ENCODE data around the gene SLC2A4RG.

SLC2A4RG gene

GRCh38 chr20:63778034-63778752, 38.6 kb downstream of the SLC2A4RG start:
- Histone ChIP-seq H3K27me3 (ENCODE audit: insufficient read depth, low read length) (no peaks in the 10 kb centered on the region), H3K4me1 (ENCODE audit: insufficient read depth, low read length) (peaks cover 10% of the 10 kb centered on the region; the same call in 1 of the 2 replicates), H3K36me3 (ENCODE audit: insufficient read depth, low read length) (no peaks in the 10 kb centered on the region), H3K9me3 (ENCODE audit: insufficient read depth, low read depth, low read length) (no peaks in the 10 kb centered on the region), H3K9ac (ENCODE audit: low read depth, low read length) (no peak overlapping the region), H3K27ac (ENCODE audit: low read depth, low read length) (peak overlapping the region; percentile 55; the same call in 1 of the 2 replicates), H3K4me3 (ENCODE audit: low read length) (no peak overlapping the region)
- 57% methylated on average over 19 of the region's 19 CpGs for WGBS

DNA sequence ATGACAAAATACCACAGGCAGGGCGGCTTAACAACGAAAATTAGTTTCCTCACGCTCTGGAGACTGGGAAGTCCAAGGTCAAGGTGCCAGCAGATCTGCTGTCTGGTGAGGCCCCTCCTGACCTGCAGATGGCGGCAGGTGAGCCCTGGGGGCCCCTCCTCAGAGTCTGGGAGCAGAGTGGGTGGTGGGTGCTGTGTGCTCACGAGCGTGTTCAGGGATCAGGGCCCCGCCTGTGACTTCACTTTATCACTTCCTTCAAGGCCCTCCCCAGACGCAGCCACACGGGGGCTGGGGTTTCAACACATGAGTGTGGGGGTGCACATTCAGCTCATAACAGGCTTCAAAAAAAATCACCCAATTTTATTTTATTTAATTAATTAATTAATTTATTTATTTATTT, 39.3 kb downstream of the SLC2A4RG start:
- peak overlapping the region; percentile 46; the same call in 1 of the 2 replicates for H3K27ac ChIP-seq (ENCODE audit: low read depth, low read length)
- WGBS = 87% methylated on average over 7 of the region's 9 CpGs
- peaks cover 10% of the 10 kb centered on the region; the same call in 1 of the 2 replicates for H3K4me1 ChIP-seq (ENCODE audit: insufficient read depth, low read length)
- no peak overlapping the region for H3K9ac ChIP-seq (ENCODE audit: low read depth, low read length)
- no peaks in the 10 kb centered on the region for H3K27me3 ChIP-seq (ENCODE audit: insufficient read depth, low read length)
- no peaks in the 10 kb centered on the region for H3K9me3 ChIP-seq (ENCODE audit: insufficient read depth, low read depth, low read length)
- H3K36me3 ChIP-seq (ENCODE audit: insufficient read depth, low read length) = no peaks in the 10 kb centered on the region
- no peak overlapping the region for H3K4me3 ChIP-seq (ENCODE audit: low read length)

GRCh38 chr20:63781181-63781580, 41.6 kb downstream of the SLC2A4RG start:
- WGBS = 96% methylated on average over 14 of the region's 14 CpGs
- Histone ChIP-seq H3K4me1 (ENCODE audit: insufficient read depth, low read length) (peaks cover 3% of the 10 kb centered on the region; the same call in 1 of the 2 replicates), H3K27ac (ENCODE audit: low read depth, low read length) (no peak overlapping the region)

GRCh38 chr20:63782051-63782471, 42.5 kb downstream of the SLC2A4RG start:
- 74% methylated on average over 18 of the region's 18 CpGs for WGBS
- Histone ChIP-seq H3K4me3 (ENCODE audit: low read length) (no peak overlapping the region), H3K9ac (ENCODE audit: low read depth, low read length) (no peak overlapping the region), H3K9me3 (ENCODE audit: insufficient read depth, low read depth, low read length) (no peaks in the 10 kb centered on the region), H3K27ac (ENCODE audit: low read depth, low read length) (no peak overlapping the region), H3K36me3 (ENCODE audit: insufficient read depth, low read length) (no peaks in the 10 kb centered on the region), H3K4me1 (ENCODE audit: insufficient read depth, low read length) (peaks cover 3% of the 10 kb centered on the region; the same call in 1 of the 2 replicates), H3K27me3 (ENCODE audit: insufficient read depth, low read length) (no peaks in the 10 kb centered on the region)

More at GRCh38 chr20:63781181-63781580, 41.6 kb downstream of the SLC2A4RG start:
- no peaks in the 10 kb centered on the region for H3K27me3 ChIP-seq (ENCODE audit: insufficient read depth, low read length)
- no peak overlapping the region for H3K4me3 ChIP-seq (ENCODE audit: low read length)
- no peaks in the 10 kb centered on the region for H3K36me3 ChIP-seq (ENCODE audit: insufficient read depth, low read length)
- H3K9ac ChIP-seq (ENCODE audit: low read depth, low read length) = no peak overlapping the region
- no peaks in the 10 kb centered on the region for H3K9me3 ChIP-seq (ENCODE audit: insufficient read depth, low read depth, low read length)

GRCh38 chr20:63782521-63782971, 43.0 kb downstream of the SLC2A4RG start:
- Histone ChIP-seq H3K9ac (ENCODE audit: low read depth, low read length) (no peak overlapping the region), H3K4me3 (ENCODE audit: low read length) (no peak overlapping the region)
- 93% methylated on average over 12 of the region's 12 CpGs for WGBS

GRCh38 chr20:63783970-63784369, 44.4 kb downstream of the SLC2A4RG start:
- no peaks in the 10 kb centered on the region for H3K36me3 ChIP-seq (ENCODE audit: insufficient read depth, low read length)
- H3K4me3 ChIP-seq (ENCODE audit: low read length) = no peak overlapping the region
- H3K9ac ChIP-seq (ENCODE audit: low read depth, low read length) = no peak overlapping the region
- H3K27me3 ChIP-seq (ENCODE audit: insufficient read depth, low read length) = no peaks in the 10 kb centered on the region
- no peak overlapping the region for H3K27ac ChIP-seq (ENCODE audit: low read depth, low read length)
- H3K4me1 ChIP-seq (ENCODE audit: insufficient read depth, low read length) = no peaks in the 10 kb centered on the region
- H3K9me3 ChIP-seq (ENCODE audit: insufficient read depth, low read depth, low read length) = no peaks in the 10 kb centered on the region
- 90% methylated on average over 16 of the region's 16 CpGs for WGBS

More at GRCh38 chr20:63782521-63782971, 43.0 kb downstream of the SLC2A4RG start:
- no peaks in the 10 kb centered on the region for H3K9me3 ChIP-seq (ENCODE audit: insufficient read depth, low read depth, low read length)
- H3K36me3 ChIP-seq (ENCODE audit: insufficient read depth, low read length) = no peaks in the 10 kb centered on the region
- H3K27ac ChIP-seq (ENCODE audit: low read depth, low read length) = no peak overlapping the region
- peaks cover 3% of the 10 kb centered on the region; the same call in 1 of the 2 replicates for H3K4me1 ChIP-seq (ENCODE audit: insufficient read depth, low read length)
- H3K27me3 ChIP-seq (ENCODE audit: insufficient read depth, low read length) = no peaks in the 10 kb centered on the region

GRCh38 chr20:63785691-63786131, 46.1 kb downstream of the SLC2A4RG start:
- Histone ChIP-seq H3K4me1 (ENCODE audit: insufficient read depth, low read length) (no peaks in the 10 kb centered on the region), H3K9me3 (ENCODE audit: insufficient read depth, low read depth, low read length) (no peaks in the 10 kb centered on the region), H3K4me3 (ENCODE audit: low read length) (no peak overlapping the region), H3K36me3 (ENCODE audit: insufficient read depth, low read length) (peaks cover 16% of the 10 kb centered on the region), H3K27ac (ENCODE audit: low read depth, low read length) (no peak overlapping the region), H3K9ac (ENCODE audit: low read depth, low read length) (no peak overlapping the region), H3K27me3 (ENCODE audit: insufficient read depth, low read length) (no peaks in the 10 kb centered on the region)
- 89% methylated on average over 14 of the region's 14 CpGs for WGBS

GRCh38 chr20:63787302-63787701, 47.7 kb downstream of the SLC2A4RG start:
- peaks cover 16% of the 10 kb centered on the region for H3K36me3 ChIP-seq (ENCODE audit: insufficient read depth, low read length)
- no peaks in the 10 kb centered on the region for H3K27me3 ChIP-seq (ENCODE audit: insufficient read depth, low read length)
- no peak overlapping the region for H3K27ac ChIP-seq (ENCODE audit: low read depth, low read length)
- H3K9ac ChIP-seq (ENCODE audit: low read depth, low read length) = no peak overlapping the region
- WGBS = 95% methylated on average over 11 of the region's 11 CpGs
- H3K9me3 ChIP-seq (ENCODE audit: insufficient read depth, low read depth, low read length) = no peaks in the 10 kb centered on the region
- H3K4me3 ChIP-seq (ENCODE audit: low read length) = no peak overlapping the region
- no peaks in the 10 kb centered on the region for H3K4me1 ChIP-seq (ENCODE audit: insufficient read depth, low read length)

DNA sequence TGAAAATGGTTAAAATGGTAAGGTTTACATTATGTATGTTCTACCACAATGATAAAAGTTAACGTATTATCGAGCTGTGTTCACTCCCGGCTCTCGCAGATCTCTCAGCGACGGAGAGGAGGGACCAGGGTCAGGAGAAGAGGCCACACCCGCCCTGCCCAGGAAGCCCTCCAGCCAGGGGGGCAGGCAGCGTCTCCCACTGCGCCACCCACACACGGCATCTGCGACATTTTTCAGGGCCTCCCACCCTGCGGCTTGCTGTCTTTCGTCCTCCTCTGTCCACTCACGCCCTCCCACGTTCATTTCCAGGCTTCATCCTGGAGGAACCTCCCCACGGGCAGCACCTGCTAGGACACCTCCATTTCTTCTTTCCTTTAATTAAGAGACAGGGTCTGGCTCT, 48.2 kb downstream of the SLC2A4RG start:
- WGBS = 91% methylated on average over 16 of the region's 16 CpGs
- Histone ChIP-seq H3K9ac (ENCODE audit: low read depth, low read length) (no peak overlapping the region), H3K27ac (ENCODE audit: low read depth, low read length) (no peak overlapping the region)

DNA sequence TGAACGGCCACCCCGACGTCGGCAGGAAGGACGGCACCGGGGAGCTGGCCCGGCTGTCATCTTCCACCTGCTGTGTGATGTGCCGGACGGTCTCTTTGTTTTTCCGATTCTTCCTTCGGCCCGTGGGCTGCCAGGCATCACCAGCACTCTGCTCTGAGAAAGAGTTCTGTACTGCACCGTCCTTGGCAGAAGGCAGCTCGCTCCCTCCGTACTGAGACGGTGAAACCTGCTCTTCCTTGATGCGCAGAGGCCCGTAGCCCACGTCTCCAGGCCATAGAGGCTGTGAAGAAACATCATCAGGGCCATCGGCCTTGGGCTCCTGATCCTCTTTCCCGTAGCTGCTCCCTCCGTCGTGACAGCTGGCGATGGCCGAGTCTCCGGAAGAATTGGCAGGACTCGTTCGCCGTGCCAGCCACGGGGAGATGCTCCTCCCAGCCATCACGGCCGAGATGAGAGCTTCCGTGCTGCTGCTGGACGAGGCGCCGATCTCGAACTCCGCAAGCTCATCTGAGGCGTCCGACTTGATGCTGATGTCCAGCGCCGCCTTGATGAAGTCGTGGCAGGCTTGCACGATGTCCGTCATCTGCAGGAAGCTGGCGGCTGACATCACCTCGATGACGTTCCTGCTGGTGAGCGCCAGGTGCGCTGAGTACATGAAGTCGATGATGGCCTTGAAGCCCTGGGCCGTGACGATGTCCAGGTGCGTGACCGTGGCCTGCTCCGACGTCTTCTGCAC, 50.4 kb downstream of the SLC2A4RG start:
- Histone ChIP-seq H3K36me3 (ENCODE audit: insufficient read depth, low read length) (peaks cover 16% of the 10 kb centered on the region), H3K4me3 (ENCODE audit: low read length) (no peak overlapping the region), H3K27ac (ENCODE audit: low read depth, low read length) (no peak overlapping the region), H3K27me3 (ENCODE audit: insufficient read depth, low read length) (no peaks in the 10 kb centered on the region), H3K9me3 (ENCODE audit: insufficient read depth, low read depth, low read length) (no peaks in the 10 kb centered on the region), H3K9ac (ENCODE audit: low read depth, low read length) (no peak overlapping the region), H3K4me1 (ENCODE audit: insufficient read depth, low read length) (no peaks in the 10 kb centered on the region)
- WGBS = 97% methylated on average over 57 of the region's 57 CpGs

More for the DNA sequence above, 48.2 kb downstream of the SLC2A4RG start:
- Histone ChIP-seq H3K4me1 (ENCODE audit: insufficient read depth, low read length) (no peaks in the 10 kb centered on the region), H3K9me3 (ENCODE audit: insufficient read depth, low read depth, low read length) (no peaks in the 10 kb centered on the region), H3K27me3 (ENCODE audit: insufficient read depth, low read length) (no peaks in the 10 kb centered on the region), H3K4me3 (ENCODE audit: low read length) (no peak overlapping the region), H3K36me3 (ENCODE audit: insufficient read depth, low read length) (peaks cover 16% of the 10 kb centered on the region)

DNA sequence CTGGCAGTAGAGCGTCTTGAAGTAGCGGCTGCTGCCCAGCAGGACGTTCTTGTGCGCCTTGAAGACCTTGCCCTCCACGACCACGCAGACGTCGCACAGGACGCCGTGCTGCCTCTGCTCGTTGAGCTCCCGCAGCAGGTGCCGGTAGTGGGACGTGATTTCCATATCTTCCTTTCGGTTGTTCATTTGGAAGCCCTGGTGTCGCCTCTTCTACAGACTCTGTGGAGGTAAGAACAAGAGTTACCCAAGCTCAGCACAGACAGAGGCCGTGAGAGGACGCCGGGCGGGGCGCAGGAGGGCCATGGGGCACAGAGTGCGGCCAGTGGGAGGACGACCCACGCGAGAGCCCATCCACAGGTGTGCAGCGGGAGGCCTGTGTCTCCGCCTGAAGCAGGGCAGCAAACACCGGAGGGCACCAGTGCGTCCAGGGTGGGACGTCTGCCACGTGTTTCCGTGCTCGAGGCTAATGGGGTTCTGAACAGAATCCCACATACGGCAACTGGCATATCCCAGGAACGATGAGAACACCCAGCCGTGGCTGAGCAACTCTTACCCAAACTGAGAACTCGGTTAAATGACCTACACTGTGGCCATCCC, 51.1 kb downstream of the SLC2A4RG start:
- no peaks in the 10 kb centered on the region for H3K4me1 ChIP-seq (ENCODE audit: insufficient read depth, low read length)
- WGBS = 94% methylated on average over 37 of the region's 37 CpGs
- no peak overlapping the region for H3K27ac ChIP-seq (ENCODE audit: low read depth, low read length)
- H3K27me3 ChIP-seq (ENCODE audit: insufficient read depth, low read length) = no peaks in the 10 kb centered on the region
- H3K9ac ChIP-seq (ENCODE audit: low read depth, low read length) = no peak overlapping the region
- peaks cover 16% of the 10 kb centered on the region for H3K36me3 ChIP-seq (ENCODE audit: insufficient read depth, low read length)
- no peak overlapping the region for H3K4me3 ChIP-seq (ENCODE audit: low read length)
- H3K9me3 ChIP-seq (ENCODE audit: insufficient read depth, low read depth, low read length) = no peaks in the 10 kb centered on the region
